Putamen (tissue), 1 donor: ENCODE measurements around the gene FANK1.
"Not testable (repeated sequence)": the region's sequence is repeated elsewhere in the genome, so short reads cannot be mapped to it uniquely, and the experiment has no call there.

Source experiments
- DNase-seq: peaks from one replicate; pipeline ENCODE4 v3.0.0-alpha.2; 2016; ENCODE audit warnings: low spot score

The FANK1 gene

GRCh38 chr10:126021833-126022500 is 125.6 kb downstream of the FANK1 start:
- no peak for DNase-seq

- DNase-seq: no peak
Measured at GRCh38 chr10:126022841-126023240, 126.5 kb downstream of the FANK1 start.

GRCh38 chr10:126027692-126028091 is 131.3 kb downstream of the FANK1 start:
- no peak for DNase-seq

GRCh38 chr10:126029999-126030398 is 133.6 kb downstream of the FANK1 start:
- DNase-seq: peak; percentile 22

GRCh38 chr10:126034586-126034985 is 138.2 kb downstream of the FANK1 start:
- DNase-seq: no peak

- DNase-seq: no peak
Measured at GRCh38 chr10:126036515-126036914, 140.2 kb downstream of the FANK1 start.

GRCh38 chr10:126037946-126038345 is 141.6 kb downstream of the FANK1 start:
- DNase-seq: no peak

GRCh38 chr10:126041117-126041516 is 144.8 kb downstream of the FANK1 start:
- no peak for DNase-seq

GRCh38 chr10:126041804-126042231 is 145.5 kb downstream of the FANK1 start:
- DNase-seq: peak; percentile 74

GRCh38 chr10:126042354-126042753 is 146.0 kb downstream of the FANK1 start:
- DNase-seq: peak; percentile 78

GRCh38 chr10:126042906-126043305 is 146.5 kb downstream of the FANK1 start:
- no peak for DNase-seq

- no peak for DNase-seq
Measured at GRCh38 chr10:126043389-126043788, 147.0 kb downstream of the FANK1 start.

GRCh38 chr10:126045861-126046260 is 149.5 kb downstream of the FANK1 start:
- DNase-seq: no peak

- DNase-seq: no peak
Measured at GRCh38 chr10:126046831-126047230, 150.5 kb downstream of the FANK1 start.

- DNase-seq: not testable (repeated sequence)
Measured at GRCh38 chr10:126047749-126048148, 151.4 kb downstream of the FANK1 start.

GRCh38 chr10:126049759-126050700 is 153.7 kb downstream of the FANK1 start:
- DNase-seq: no peak

- DNase-seq: no peak
Measured at GRCh38 chr10:126052171-126052570, 155.8 kb downstream of the FANK1 start.

GRCh38 chr10:126054191-126054590 is 157.8 kb downstream of the FANK1 start:
- DNase-seq: peak; percentile 77

- no peak for DNase-seq
Measured at GRCh38 chr10:126057494-126057893, 161.1 kb downstream of the FANK1 start.

- DNase-seq: no peak
Measured at GRCh38 chr10:126058104-126058503, 161.7 kb downstream of the FANK1 start.

- DNase-seq: no peak
Measured at GRCh38 chr10:126058507-126058906, 162.1 kb downstream of the FANK1 start.
